ENCODE measurements around the gene POU5F2. TPM values are rescaled to one million over a fixed set of nuclear protein-coding genes. Genes with fewer than 3 reads are reported as not detected.

POU5F2 gene
- total RNA-seq, 1 experiment from 2014 or later = 0.22 TPM

GRCh38 chr5:93705896-93706295 is 35.5 kb downstream of the POU5F2 start:
- Histone ChIP-seq H2BK12ac (ENCODE audit: insufficient read length, low read depth, low read length) (no peak overlapping the region), H4K5ac (ENCODE audit: insufficient read length, low read depth, low read length) (no peak overlapping the region), H3T11ph (ENCODE audit: low read length) (no peak overlapping the region), H2BK20ac (ENCODE audit: low read depth, low read length, poor library complexity, severe bottlenecking) (no peak overlapping the region), H2AFZ (ENCODE audit: low read length) (no peak overlapping the region), H3K79me1 (ENCODE audit: insufficient read depth, low read depth, low read length, poor library complexity, severe bottlenecking) (no peaks in the 10 kb centered on the region), H3K9ac (ENCODE audit: extremely low read depth, insufficient read length, low read length) (no peak overlapping the region), H3K4ac (ENCODE audit: low read depth, low read length) (no peak overlapping the region), H4K8ac (replicated peaks; ENCODE audit: insufficient read length, low read depth, low read length) (no peak overlapping the region), H2BK5ac (ENCODE audit: insufficient read length, low read length) (no peak overlapping the region), H3K4me1 (ENCODE audit: insufficient read depth, low read length) (no peaks in the 10 kb centered on the region), H3K4me2 (ENCODE audit: insufficient read depth, insufficient read length, low read length) (no peak overlapping the region), H3K27ac (ENCODE audit: insufficient read length, low read depth, low read length) (no peak overlapping the region), H2BK15ac (ENCODE audit: low read depth, low read length) (no peak overlapping the region), H3K23me2 (ENCODE audit: insufficient read length, low read depth, low read length, poor library complexity, severe bottlenecking) (no peaks in the 10 kb centered on the region), H3K14ac (ENCODE audit: insufficient read depth, low read length) (no peak overlapping the region), H3K27me3 (ENCODE audit: insufficient read depth, low read length) (no peaks in the 10 kb centered on the region), H2AK5ac (ENCODE audit: insufficient read length, low read length) (no peak overlapping the region), H3K79me2 (ENCODE audit: insufficient read depth, low read length) (no peaks in the 10 kb centered on the region), H3K9me3 (ENCODE audit: control insufficient read depth, low read depth, low read length) (no peaks in the 10 kb centered on the region), H4K20me1 (ENCODE audit: control insufficient read depth, insufficient read depth, insufficient read length) (no peaks in the 10 kb centered on the region), H3K23ac (ENCODE audit: insufficient read length, low read depth, low read length) (no peak overlapping the region), H3K56ac (ENCODE audit: insufficient read length, low read depth, low read length) (no peak overlapping the region), H3K18ac (ENCODE audit: insufficient read length, low read depth, low read length) (no peak overlapping the region), H4K91ac (ENCODE audit: insufficient read length, low read depth, low read length) (no peak overlapping the region), H2BK120ac (ENCODE audit: low read depth, low read length, poor library complexity, severe bottlenecking) (no peak overlapping the region)
- Mint-ChIP-seq H3K9me3 (no peaks in the 10 kb centered on the region), H3K4me3 (no peak overlapping the region), H3K27ac (no peak overlapping the region), H3K27me3 (ENCODE audit: low read depth) (no peaks in the 10 kb centered on the region), H3K4me1 (peaks cover 0 to 3% of the 10 kb centered on the region in 2 experiments; a peak in 2 of 4 replicates), H3K36me3 (ENCODE audit: insufficient read depth in 1 of 3, low read depth in 3 of 3) (no peaks in the 10 kb centered on the region)
- DNase-seq = no peak
- TF ChIP-seq CTCF (conservative IDR thresholded peaks at IDR 0.05) = no peak
- no CpG with 5 or more reads among the region's 1 CpG for WGBS (ENCODE audit: extremely low coverage, insufficient read length, low lambda C conversion rate)

Measured in H9 (cell line).